ENCODE data around the gene CIROP. TPM values are rescaled to one million over a fixed set of nuclear protein-coding genes. Genes with fewer than 3 reads are reported as not detected.

The CIROP gene
- total RNA-seq, 1 experiment from 2014 or later: not detected

- H3K27me3 ChIP-seq (replicated peaks; ENCODE audit: control insufficient read depth, insufficient read depth, low read length): no peaks in the 10 kb centered on the region
- H3K9me3 ChIP-seq: no peaks in the 10 kb centered on the region
- peaks cover 6% of the 10 kb centered on the region; the same call in 1 of the 2 replicates for H3K4me1 ChIP-seq
- H3K36me3 ChIP-seq (ENCODE audit: control insufficient read depth, insufficient read depth, low read length): no peaks in the 10 kb centered on the region
- TF ChIP-seq, protein P1, sequence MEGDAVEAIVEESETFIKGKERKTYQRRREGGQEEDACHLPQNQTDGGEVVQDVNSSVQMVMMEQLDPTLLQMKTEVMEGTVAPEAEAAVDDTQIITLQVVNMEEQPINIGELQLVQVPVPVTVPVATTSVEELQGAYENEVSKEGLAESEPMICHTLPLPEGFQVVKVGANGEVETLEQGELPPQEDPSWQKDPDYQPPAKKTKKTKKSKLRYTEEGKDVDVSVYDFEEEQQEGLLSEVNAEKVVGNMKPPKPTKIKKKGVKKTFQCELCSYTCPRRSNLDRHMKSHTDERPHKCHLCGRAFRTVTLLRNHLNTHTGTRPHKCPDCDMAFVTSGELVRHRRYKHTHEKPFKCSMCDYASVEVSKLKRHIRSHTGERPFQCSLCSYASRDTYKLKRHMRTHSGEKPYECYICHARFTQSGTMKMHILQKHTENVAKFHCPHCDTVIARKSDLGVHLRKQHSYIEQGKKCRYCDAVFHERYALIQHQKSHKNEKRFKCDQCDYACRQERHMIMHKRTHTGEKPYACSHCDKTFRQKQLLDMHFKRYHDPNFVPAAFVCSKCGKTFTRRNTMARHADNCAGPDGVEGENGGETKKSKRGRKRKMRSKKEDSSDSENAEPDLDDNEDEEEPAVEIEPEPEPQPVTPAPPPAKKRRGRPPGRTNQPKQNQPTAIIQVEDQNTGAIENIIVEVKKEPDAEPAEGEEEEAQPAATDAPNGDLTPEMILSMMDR (IDR thresholded peaks at IDR 0.05; ENCODE audit: insufficient read depth in 1 of 2, low read depth in 1 of 2, low read length in 1 of 2, severe bottlenecking in 1 of 2, unreplicated experiment in 1 of 2): no peak
- intact Hi-C loops (cut with micrococcal nuclease; ENCODE audit: unreplicated experiment): loop anchor here (5.0 kb wide), 1 partner anchor 194 kb away; no protein-coding TSS in a partner anchor
- BruUV-seq (replicated peaks): no TSS peak
- H3K4me3 Mint-ChIP-seq (ENCODE audit: unreplicated experiment): no peak overlapping the region
- no peaks in the 10 kb centered on the region for H3K9me3 Mint-ChIP-seq (ENCODE audit: unreplicated experiment)
- DNase-seq: no peak
- H3K36me3 Mint-ChIP-seq (ENCODE audit: insufficient read depth, unreplicated experiment): peaks cover 12% of the 10 kb centered on the region
- POLR2A ChIA-PET: interaction anchor here (1.4 kb wide), 1 partner anchor 8 kb away, joined by 3 read pairs; the partner anchor contains the start of genes ACIN1 and C14orf119
- no peak overlapping the region for H3K27ac Mint-ChIP-seq (ENCODE audit: unreplicated experiment)
- no peaks in the 10 kb centered on the region for H3K27me3 Mint-ChIP-seq (ENCODE audit: insufficient read depth, unreplicated experiment)
- H3K4me1 Mint-ChIP-seq (ENCODE audit: low read depth, unreplicated experiment): peaks cover 15% of the 10 kb centered on the region
- CTCF ChIA-PET: interaction anchor here (0.7 kb wide), 1 partner anchor 8 kb away, joined by 3 read pairs; the partner anchor contains the start of gene C14orf119
- H3K4me3 ChIP-seq (ENCODE audit: low read depth, low read length): no peak overlapping the region
Measured at GRCh38 chr14:23103581-23103980, 1.2 kb downstream of the CIROP start.

GRCh38 chr14:23102801-23103200 lies 2.0 kb downstream of the CIROP start:
- ChIA-PET POLR2A (interaction anchor here (0.7 kb wide), 1 partner anchor 178 kb away, joined by 3 read pairs; no protein-coding TSS in a partner anchor), CTCF (no interaction called here)
- Histone ChIP-seq H3K4me1 (peaks cover 6% of the 10 kb centered on the region; the same call in 1 of the 2 replicates), H3K9me3 (no peaks in the 10 kb centered on the region), H3K4me3 (ENCODE audit: low read depth, low read length) (no peak overlapping the region), H3K36me3 (ENCODE audit: control insufficient read depth, insufficient read depth, low read length) (no peaks in the 10 kb centered on the region), H3K27me3 (replicated peaks; ENCODE audit: control insufficient read depth, insufficient read depth, low read length) (no peaks in the 10 kb centered on the region)
- Mint-ChIP-seq H3K27me3 (ENCODE audit: insufficient read depth, unreplicated experiment) (no peaks in the 10 kb centered on the region), H3K4me3 (ENCODE audit: unreplicated experiment) (no peak overlapping the region), H3K27ac (ENCODE audit: unreplicated experiment) (no peak overlapping the region), H3K9me3 (ENCODE audit: unreplicated experiment) (no peaks in the 10 kb centered on the region), H3K36me3 (ENCODE audit: insufficient read depth, unreplicated experiment) (peaks cover 14% of the 10 kb centered on the region), H3K4me1 (ENCODE audit: low read depth, unreplicated experiment) (peaks cover 15% of the 10 kb centered on the region)
- DNase-seq: no peak
- TF ChIP-seq, protein P1 (IDR thresholded peaks at IDR 0.05; ENCODE audit: insufficient read depth in 1 of 2, low read depth in 1 of 2, low read length in 1 of 2, severe bottlenecking in 1 of 2, unreplicated experiment in 1 of 2): no peak
- intact Hi-C loops (cut with micrococcal nuclease; ENCODE audit: unreplicated experiment): loop anchor here (5.0 kb wide), 1 partner anchor 194 kb away; no protein-coding TSS in a partner anchor
- no TSS peak for BruUV-seq (replicated peaks)

DNA sequence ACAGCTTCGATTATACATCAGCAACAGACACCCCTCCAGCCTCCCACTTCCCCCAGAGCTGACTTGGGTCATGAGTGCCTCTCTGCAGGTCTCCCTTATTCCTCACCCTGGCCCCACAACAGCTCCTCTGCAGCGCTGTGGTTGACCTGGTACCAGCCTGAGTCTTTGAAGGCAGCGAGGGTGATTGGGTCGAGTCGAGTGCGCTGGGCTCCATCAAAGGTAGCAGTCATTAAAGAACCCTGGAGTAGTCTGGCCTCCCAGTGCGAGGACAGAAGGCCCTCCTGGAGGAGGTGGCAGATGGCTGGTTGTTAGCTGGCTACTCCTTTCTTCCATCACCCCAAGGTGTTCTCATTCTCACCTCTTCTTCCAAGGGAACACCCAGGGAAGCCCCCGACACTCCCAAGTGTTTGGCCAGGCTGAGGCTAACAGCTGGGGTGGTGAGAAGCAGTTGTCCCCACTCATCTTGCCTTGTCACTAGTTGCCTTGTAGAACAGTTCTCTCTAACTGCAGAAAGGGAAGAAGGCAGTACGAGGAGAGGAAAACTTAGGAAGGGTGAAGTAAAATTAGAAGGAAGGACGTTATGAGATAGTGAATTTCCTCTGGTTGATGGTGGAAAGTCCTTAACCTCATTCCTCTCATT lies 2.7 kb downstream of the CIROP start:
- peaks cover 19% of the 10 kb centered on the region for H3K36me3 Mint-ChIP-seq (ENCODE audit: insufficient read depth, unreplicated experiment)
- Histone ChIP-seq H3K4me1 (peaks cover 6% of the 10 kb centered on the region; the same call in 1 of the 2 replicates), H3K4me3 (ENCODE audit: low read depth, low read length) (no peak overlapping the region), H3K36me3 (ENCODE audit: control insufficient read depth, insufficient read depth, low read length) (no peaks in the 10 kb centered on the region), H3K9me3 (no peaks in the 10 kb centered on the region), H3K27me3 (replicated peaks; ENCODE audit: control insufficient read depth, insufficient read depth, low read length) (no peaks in the 10 kb centered on the region)
- TF ChIP-seq, protein P1 (IDR thresholded peaks at IDR 0.05; ENCODE audit: insufficient read depth in 1 of 2, low read depth in 1 of 2, low read length in 1 of 2, severe bottlenecking in 1 of 2, unreplicated experiment in 1 of 2): no peak
- no peak for DNase-seq
- peaks cover 18% of the 10 kb centered on the region for H3K4me1 Mint-ChIP-seq (ENCODE audit: low read depth, unreplicated experiment)
- ChIA-PET POLR2A (interaction anchor here (0.7 kb wide), 1 partner anchor 179 kb away, joined by 3 read pairs; no protein-coding TSS in a partner anchor), CTCF (interaction anchor here (3.5 kb wide), 1 partner anchor 33 kb away, joined by 18 read pairs; no protein-coding TSS in a partner anchor)
- intact Hi-C loops (cut with micrococcal nuclease; ENCODE audit: unreplicated experiment): loop anchor here (5.0 kb wide), 1 partner anchor 195 kb away; no protein-coding TSS in a partner anchor
- no peaks in the 10 kb centered on the region for H3K27me3 Mint-ChIP-seq (ENCODE audit: insufficient read depth, unreplicated experiment)
- H3K27ac Mint-ChIP-seq (ENCODE audit: unreplicated experiment): no peak overlapping the region
- no peak overlapping the region for H3K4me3 Mint-ChIP-seq (ENCODE audit: unreplicated experiment)
- H3K9me3 Mint-ChIP-seq (ENCODE audit: unreplicated experiment): no peaks in the 10 kb centered on the region
- BruUV-seq (replicated peaks): no TSS peak
